HG03571 (cell line): ENCODE data around the gene TIMP4.

Source experiments
- ATAC-seq: cut with Tn5 transposase; IDR thresholded peaks from one replicate; pipeline ENCODE4 v1.9.1; 2021; ENCODE audit not compliant: unreplicated experiment

The TIMP4 gene

DNA sequence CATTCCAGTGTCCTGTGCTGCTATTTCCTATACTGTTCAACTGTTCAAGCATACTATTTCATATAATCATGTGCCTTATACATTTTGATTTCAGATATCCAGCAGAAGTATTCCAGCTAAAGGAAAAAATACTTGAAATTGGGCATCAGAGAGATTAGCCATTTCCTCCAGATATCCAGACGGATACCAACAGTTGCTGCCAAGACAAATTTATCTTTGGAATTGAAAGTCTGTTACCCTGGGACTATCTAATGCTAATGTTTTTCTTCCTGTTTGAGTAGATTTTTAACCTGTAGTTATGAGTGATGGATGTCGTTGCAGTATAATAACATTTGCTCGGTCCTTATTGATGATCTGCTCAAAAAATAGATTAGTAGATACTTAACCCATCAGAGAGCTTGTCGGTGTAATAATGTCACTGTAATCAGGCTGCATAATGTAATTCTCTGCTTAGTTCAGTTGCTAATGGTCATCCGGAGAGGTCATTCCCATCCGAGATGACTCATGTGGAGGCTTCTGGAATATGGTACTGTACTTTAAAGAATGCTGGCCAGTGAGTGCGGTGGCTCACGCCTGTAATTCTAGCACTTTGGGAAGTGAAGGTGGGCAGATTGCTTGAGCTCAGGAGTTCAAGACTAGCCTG lies 51.5 kb downstream of the TIMP4 start:
- ATAC-seq, result no peak
